WERI-Rb-1 (cell line): ENCODE results near the gene CD8B2.
A peak's percentile ranks its signal among the peaks of the same experiment; 100 is the strongest.

Experiments
- DNase-seq: peaks from one replicate; pipeline ENCODE4 v3.0.0-alpha.2; 2020
- H3K27ac ChIP-seq: fragments of 250-450 bp; sonication (Bioruptor Pico); 2 replicates; pipeline ENCODE4 v1.5.1; 2020; ENCODE audit warnings: mild to moderate bottlenecking, moderate library complexity
- H3K27me3 ChIP-seq: fragments of 250-450 bp; sonication (Bioruptor Pico); 2 replicates; pipeline ENCODE4 v1.5.1; 2021; ENCODE audit warnings: mild to moderate bottlenecking, low read depth, moderate library complexity; ENCODE audit not compliant: insufficient read depth, severe bottlenecking
- H3K36me3 ChIP-seq: fragments of 250-450 bp; sonication (Bioruptor Pico); 2 replicates; pipeline ENCODE4 v1.5.1; 2020; ENCODE audit warnings: mild to moderate bottlenecking, moderate library complexity
- H3K4me3 ChIP-seq: 2 replicates; pipeline ENCODE4 v1.5.1; 2011; ENCODE audit warnings: low read depth, mild to moderate bottlenecking, control low read depth, low read length
- H3K9me3 ChIP-seq: fragments of 250-450 bp; sonication (Bioruptor Pico); 2 replicates; pipeline ENCODE4 v1.5.1; 2021; ENCODE audit warnings: mild to moderate bottlenecking, moderate library complexity; ENCODE audit not compliant: severe bottlenecking
- CTCF ChIP-seq: IDR thresholded peaks from 2 replicates; pipeline ENCODE4 v1.5.1; 2011; ENCODE audit warnings: low read depth, mild to moderate bottlenecking, control low read depth, inconsistent platforms, low read length

Gene CD8B2

GRCh38 chr2:106537791-106538191, 50.6 kb downstream of the CD8B2 start:
- H3K9me3 ChIP-seq = no peaks in the 10 kb centered on the region
- no peak overlapping the region for H3K27ac ChIP-seq
- no peak for DNase-seq
- TF ChIP-seq CTCF = no peak
- H3K36me3 ChIP-seq = no peaks in the 10 kb centered on the region
- no peak overlapping the region for H3K4me3 ChIP-seq
- H3K27me3 ChIP-seq = no peaks in the 10 kb centered on the region

- Histone ChIP-seq H3K36me3 (no peaks in the 10 kb centered on the region), H3K27ac (no peak overlapping the region), H3K4me3 (no peak overlapping the region), H3K9me3 (no peaks in the 10 kb centered on the region), H3K27me3 (no peaks in the 10 kb centered on the region)
- no peak for DNase-seq
- no peak for TF ChIP-seq CTCF
These were observed 53.7 kb downstream of the CD8B2 start for GRCh38 chr2:106540886-106541285.

DNA sequence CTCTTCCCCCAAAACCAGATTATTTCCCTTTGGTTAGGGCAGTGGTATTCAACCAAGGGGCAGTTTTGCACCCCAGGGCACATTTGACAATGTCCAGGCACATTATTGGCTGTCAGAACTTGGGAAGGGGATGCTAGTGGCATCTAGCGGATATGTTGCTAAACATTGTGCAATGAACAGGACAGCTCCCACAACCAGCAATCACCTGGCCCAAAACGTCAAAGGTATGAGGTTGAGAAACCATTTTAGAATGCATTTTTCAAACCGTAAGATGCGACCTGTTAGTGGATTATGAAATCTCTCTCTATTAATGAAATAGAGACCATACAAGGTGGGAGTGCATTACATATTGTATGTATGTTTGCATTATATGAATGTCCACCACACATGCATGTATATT, 54.2 kb downstream of the CD8B2 start:
- H3K36me3 ChIP-seq = no peaks in the 10 kb centered on the region
- H3K9me3 ChIP-seq = no peaks in the 10 kb centered on the region
- no peak overlapping the region for H3K4me3 ChIP-seq
- no peak for DNase-seq
- no peak overlapping the region for H3K27ac ChIP-seq
- H3K27me3 ChIP-seq = no peaks in the 10 kb centered on the region
- no peak for TF ChIP-seq CTCF

DNA sequence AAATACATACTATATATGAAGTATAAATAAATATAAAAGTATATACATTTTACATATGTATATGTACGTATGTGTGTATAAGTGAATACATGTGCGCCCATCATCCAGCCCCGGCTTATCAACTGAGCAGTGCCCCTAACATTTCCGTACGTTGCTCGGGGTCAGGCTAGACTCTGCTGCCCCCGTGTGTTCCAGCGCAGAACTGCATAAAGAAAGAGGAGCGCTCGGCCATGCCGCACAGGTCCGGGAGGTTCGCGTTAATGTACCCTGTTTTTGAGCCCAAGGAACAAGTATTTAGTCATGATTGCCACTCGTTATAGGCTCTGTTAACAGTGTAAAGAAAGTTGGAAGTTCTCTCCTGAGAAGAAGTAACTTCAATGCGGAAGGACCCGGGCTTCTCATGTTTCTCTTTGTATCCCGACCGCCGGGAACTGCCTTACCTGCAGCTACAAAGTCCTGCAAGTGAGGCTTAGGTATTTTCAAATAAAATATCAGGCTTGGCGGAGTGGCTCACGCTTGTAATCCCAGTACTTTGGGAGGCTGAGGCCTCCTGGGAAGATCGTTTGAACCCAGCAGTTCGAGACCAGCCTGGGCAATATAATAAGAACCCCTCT, 55.7 kb downstream of the CD8B2 start:
- H3K27me3 ChIP-seq = no peaks in the 10 kb centered on the region
- DNase-seq = peak; percentile 77

DNA sequence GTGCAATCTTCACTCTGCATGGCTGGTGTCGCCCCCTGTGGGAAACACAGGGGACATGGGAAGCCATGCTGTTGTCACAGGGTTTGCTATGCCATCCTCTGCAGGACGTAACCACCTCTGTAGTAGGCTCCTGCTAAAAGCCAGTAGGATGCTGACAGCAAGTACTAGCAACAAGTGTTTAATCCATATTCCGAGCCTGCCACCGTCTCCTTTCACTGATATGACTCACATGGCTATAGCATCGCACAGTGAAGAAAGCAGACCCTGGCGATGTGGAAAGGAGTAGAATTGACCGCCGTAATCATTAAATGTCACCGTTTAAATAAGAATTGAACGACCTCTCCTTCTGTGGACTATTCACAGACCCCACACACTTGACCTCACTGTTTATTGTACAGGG, 57.8 kb downstream of the CD8B2 start:
- no peak overlapping the region for H3K27ac ChIP-seq
- no peaks in the 10 kb centered on the region for H3K9me3 ChIP-seq
- H3K4me3 ChIP-seq = no peak overlapping the region
- peak; percentile 35; the same call in 1 of the 2 replicates for TF ChIP-seq CTCF
- no peaks in the 10 kb centered on the region for H3K36me3 ChIP-seq
- H3K27me3 ChIP-seq = no peaks in the 10 kb centered on the region
- DNase-seq = no peak

More for the DNA sequence above, 55.7 kb downstream of the CD8B2 start:
- peak; percentile 77 for TF ChIP-seq CTCF
- H3K36me3 ChIP-seq = no peaks in the 10 kb centered on the region
- no peak overlapping the region for H3K27ac ChIP-seq
- H3K4me3 ChIP-seq = peak overlapping the region; percentile 23
- H3K9me3 ChIP-seq = no peaks in the 10 kb centered on the region

- no peak for TF ChIP-seq CTCF
- Histone ChIP-seq H3K36me3 (no peaks in the 10 kb centered on the region), H3K27ac (no peak overlapping the region), H3K9me3 (no peaks in the 10 kb centered on the region), H3K27me3 (no peaks in the 10 kb centered on the region), H3K4me3 (no peak overlapping the region)
- no peak for DNase-seq
These were observed 59.3 kb downstream of the CD8B2 start for GRCh38 chr2:106546391-106546990.
